Left ventricle myocardium inferior (tissue), 1 donor: Measurements from ENCODE around the gene APP. TPM values are rescaled to one million over a fixed set of nuclear protein-coding genes. Genes with fewer than 3 reads are reported as not detected.
A peak's percentile ranks its signal among the peaks of the same experiment; 100 is the strongest.

Experiments
- DNase-seq: peaks from one replicate; pipeline ENCODE4 v3.0.0-alpha.2; 2020
- H3K27ac ChIP-seq: fragments of 200-600 bp; replicated peaks from 2 replicates; pipeline ENCODE4 v1.8.0; 2021
- H3K27me3 ChIP-seq: fragments of 200-600 bp; 2 replicates; pipeline ENCODE4 v1.8.0; 2021; ENCODE audit warnings: low read depth
- H3K36me3 ChIP-seq: fragments of 200-600 bp; 2 replicates; pipeline ENCODE4 v1.8.0; 2021
- H3K4me1 ChIP-seq: fragments of 200-600 bp; 2 replicates; pipeline ENCODE4 v1.8.0; 2021
- H3K4me3 ChIP-seq: fragments of 200-600 bp; 2 replicates; pipeline ENCODE4 v1.8.0; 2021; ENCODE audit warnings: mild to moderate bottlenecking, moderate library complexity
- H3K9me3 ChIP-seq: fragments of 200-600 bp; replicated peaks from 2 replicates; pipeline ENCODE4 v1.8.0; 2021
- intact Hi-C: fragments of 100-400 bp; cut with micrococcal nuclease; formaldehyde crosslinking; loops from one replicate; pipeline ENCODE4 v1.11.0; 2022
- total RNA-seq: library from RNA; stranded (reverse); fragmentation: NEBNext Ultra II Directional; extraction: Animal tissue kit (Norgen Biotek cat#: 25700); gene quantifications from one replicate; pipeline ENCODE4 v1.2.1, GENCODE V29; 2021
- TF ChIP-seq, protein P1 (sequence below): fragments of 200-600 bp; IDR thresholded peaks from 2 replicates; pipeline ENCODE4 v1.8.0; 2021; ENCODE audit warnings: antibody characterized with exemption, mild to moderate bottlenecking, borderline replicate concordance
- donor health status: DM: no; HTN: yes; CAD: no; lungs with severe emphysema.

APP gene
- total RNA-seq, 1 donor from 2014 or later = 332 TPM

GRCh38 chr21:26127073-26127814, 43.3 kb downstream of the APP start:
- H3K27ac ChIP-seq = peak overlapping the region; percentile 39
- no peaks in the 10 kb centered on the region for H3K27me3 ChIP-seq
- TF ChIP-seq, protein P1, sequence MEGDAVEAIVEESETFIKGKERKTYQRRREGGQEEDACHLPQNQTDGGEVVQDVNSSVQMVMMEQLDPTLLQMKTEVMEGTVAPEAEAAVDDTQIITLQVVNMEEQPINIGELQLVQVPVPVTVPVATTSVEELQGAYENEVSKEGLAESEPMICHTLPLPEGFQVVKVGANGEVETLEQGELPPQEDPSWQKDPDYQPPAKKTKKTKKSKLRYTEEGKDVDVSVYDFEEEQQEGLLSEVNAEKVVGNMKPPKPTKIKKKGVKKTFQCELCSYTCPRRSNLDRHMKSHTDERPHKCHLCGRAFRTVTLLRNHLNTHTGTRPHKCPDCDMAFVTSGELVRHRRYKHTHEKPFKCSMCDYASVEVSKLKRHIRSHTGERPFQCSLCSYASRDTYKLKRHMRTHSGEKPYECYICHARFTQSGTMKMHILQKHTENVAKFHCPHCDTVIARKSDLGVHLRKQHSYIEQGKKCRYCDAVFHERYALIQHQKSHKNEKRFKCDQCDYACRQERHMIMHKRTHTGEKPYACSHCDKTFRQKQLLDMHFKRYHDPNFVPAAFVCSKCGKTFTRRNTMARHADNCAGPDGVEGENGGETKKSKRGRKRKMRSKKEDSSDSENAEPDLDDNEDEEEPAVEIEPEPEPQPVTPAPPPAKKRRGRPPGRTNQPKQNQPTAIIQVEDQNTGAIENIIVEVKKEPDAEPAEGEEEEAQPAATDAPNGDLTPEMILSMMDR = no peak
- H3K4me1 ChIP-seq = peaks cover 92% of the 10 kb centered on the region
- DNase-seq = no peak
- no peaks in the 10 kb centered on the region for H3K9me3 ChIP-seq
- peak overlapping the region; percentile 26 for H3K4me3 ChIP-seq
- intact Hi-C loops = no loop called here
- H3K36me3 ChIP-seq = no peaks in the 10 kb centered on the region

GRCh38 chr21:26126168-26126553, 44.4 kb downstream of the APP start:
- Histone ChIP-seq H3K27me3 (no peaks in the 10 kb centered on the region), H3K27ac (peak overlapping the region; percentile 69), H3K4me3 (no peak overlapping the region), H3K4me1 (peaks cover 86% of the 10 kb centered on the region), H3K9me3 (no peaks in the 10 kb centered on the region), H3K36me3 (no peaks in the 10 kb centered on the region)
- intact Hi-C loops = no loop called here
- DNase-seq = no peak
- TF ChIP-seq, protein P1 = no peak

- H3K9me3 ChIP-seq = no peaks in the 10 kb centered on the region
- intact Hi-C loops = no loop called here
- peak overlapping the region; percentile 69 for H3K27ac ChIP-seq
- TF ChIP-seq, protein P1 = no peak
- DNase-seq = no peak
- H3K4me1 ChIP-seq = peaks cover 81% of the 10 kb centered on the region
- no peaks in the 10 kb centered on the region for H3K27me3 ChIP-seq
- H3K36me3 ChIP-seq = no peaks in the 10 kb centered on the region
- H3K4me3 ChIP-seq = no peak overlapping the region
Measured at GRCh38 chr21:26125433-26126167, 45.0 kb downstream of the APP start.

DNA sequence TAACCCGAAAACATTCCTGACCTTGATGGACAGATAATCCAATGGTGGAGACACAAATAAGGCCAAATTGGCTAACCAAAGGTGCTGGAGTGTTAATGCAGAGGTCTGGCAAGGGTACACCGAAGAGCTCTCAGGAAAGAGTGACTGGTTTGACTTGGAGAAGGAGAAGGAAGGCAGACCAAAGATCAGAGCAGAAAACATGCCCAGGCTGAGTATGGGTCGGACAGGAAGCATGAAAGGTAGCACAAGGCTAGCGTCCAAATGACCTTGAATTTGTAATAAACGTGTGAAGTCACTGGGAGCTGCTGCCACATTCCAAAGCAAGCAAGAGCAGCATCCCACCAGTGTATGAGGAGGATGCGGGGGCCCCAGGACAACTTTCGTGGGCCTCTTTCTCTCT, 45.7 kb downstream of the APP start:
- intact Hi-C loops = no loop called here
- Histone ChIP-seq H3K9me3 (no peaks in the 10 kb centered on the region), H3K27ac (peak overlapping the region; percentile 69), H3K4me3 (peak overlapping the region; percentile 22), H3K36me3 (no peaks in the 10 kb centered on the region), H3K27me3 (no peaks in the 10 kb centered on the region), H3K4me1 (peaks cover 74% of the 10 kb centered on the region)
- TF ChIP-seq, protein P1 = no peak
- no peak for DNase-seq

- Histone ChIP-seq H3K27ac (peak overlapping the region; percentile 69), H3K4me1 (peaks cover 74% of the 10 kb centered on the region), H3K27me3 (no peaks in the 10 kb centered on the region), H3K9me3 (no peaks in the 10 kb centered on the region), H3K36me3 (no peaks in the 10 kb centered on the region), H3K4me3 (peak overlapping the region; percentile 22)
- DNase-seq = no peak
- intact Hi-C loops = no loop called here
- TF ChIP-seq, protein P1 = no peak
Measured at GRCh38 chr21:26124421-26124833, 46.1 kb downstream of the APP start.
